Heart right ventricle (tissue), 16 donors: ENCODE results near the gene LAGE3. TPM values are rescaled to one million over a fixed set of nuclear protein-coding genes. Genes with fewer than 3 reads are reported as not detected.

Source experiments
- ATAC-seq, 8 donors: fragments of 200-7000 bp; cut with Tn5 transposase; one replicate each; pipeline ENCODE4 v1.9.1; 2020; ENCODE audit warnings: mild to moderate bottlenecking in 8 of 8, moderate library complexity in 8 of 8, moderate number of reproducible peaks in 1 of 8
- DNase-seq, 2 donors: peaks; one replicate each; pipeline ENCODE4 v3.0.0-alpha.2; 2020
- H3K27ac ChIP-seq, 10 donors: fragments of 200-600 bp; sonication (generic) in 2 of 10; one replicate each; pipeline versions ENCODE4 v1.5.0 to v1.8.0; 2020 to 2022; ENCODE audit warnings: mild to moderate bottlenecking in 3 of 10
- H3K27me3 ChIP-seq, 7 donors: fragments of 200-600 bp; one replicate each; pipeline ENCODE4 v1.8.0; 2021 to 2022; ENCODE audit warnings: mild to moderate bottlenecking in 2 of 7
- H3K36me3 ChIP-seq, 9 donors: fragments of 200-600 bp; sonication (generic) in 1 of 9; one replicate each; pipeline versions ENCODE4 v1.5.0 to v1.8.0; 2020 to 2022; ENCODE audit warnings: mild to moderate bottlenecking in 2 of 9
- H3K4me1 ChIP-seq, 9 donors: fragments of 200-600 bp; sonication (generic) in 1 of 9; one replicate each; pipeline versions ENCODE4 v1.5.0 to v1.8.0; 2020 to 2022; ENCODE audit warnings: mild to moderate bottlenecking in 4 of 9
- H3K4me3 ChIP-seq, 10 donors: fragments of 200-600 bp; sonication (generic) in 2 of 10; one replicate each; pipeline versions ENCODE4 v1.5.0 to v1.8.0; 2020 to 2022; ENCODE audit warnings: mild to moderate bottlenecking in 7 of 10, moderate library complexity in 2 of 10
- H3K9me3 ChIP-seq, 11 donors: fragments of 200-600 bp in 10 of 11; sonication (generic) in 2 of 11; one replicate each; pipeline versions ENCODE4 v1.5.0 to v1.8.0; 2013 to 2022; ENCODE audit warnings: mild to moderate bottlenecking in 2 of 11, control low read depth in 1 of 11, moderate library complexity in 1 of 11
- CTCF ChIP-seq, 9 donors: fragments of 200-600 bp; sonication (generic) in 2 of 9; IDR thresholded peaks; one replicate each; pipeline versions ENCODE4 v1.5.0 to v1.8.0; 2021 to 2022; ENCODE audit warnings: antibody characterized with exemption in 9 of 9, mild to moderate bottlenecking in 5 of 9, moderate library complexity in 1 of 9
- WGBS, 2 donors: extraction: QIAGEN DNeasy Blood & Tissue Kit; methylation state at CpG; one replicate each; pipeline ENCODE4 v1.1.7; 2013; ENCODE audit warnings: inconsistent platforms in 1 of 2; 5-methylcytosine and 5-hydroxymethylcytosine counted together
- intact Hi-C, 10 donors: fragments of 100-400 bp; cut with DNase I; formaldehyde crosslinking; loops; one replicate each; pipeline versions ENCODE4 v1.11.1 to v1.14.2; 2022
- polyA plus RNA-seq, 2 donors: library from polyadenylated mRNA; stranded (reverse); fragments of 200-250 nt; gene quantifications; one replicate each; pipeline ENCODE4 v1.2.3, GENCODE V29; 2013
- total RNA-seq, 10 donors: library from RNA; stranded (reverse); fragmentation: NEBNext Ultra II Directional in 3 of 10; extraction: Animal tissue kit (Norgen Biotek cat#: 25700) in 3 of 10; gene quantifications; one replicate each; pipeline versions ENCODE4 v1.2.1 to v1.2.4, GENCODE V29; 2021 to 2023
- donor health status: Arrhythmogenic right ventricular cardiomyopathy.
- donor health status: ischemic (EF 13 %, LVEDD 7.1; RV severe dilation, severe dysfunction).
- donor health status: healthy with polysubstance abuse.
- donor health status: DM: no; HTN: yes; CAD: no.
- donor health status: DM: no; HTN: no; CAD: no.
- donor health status: ischemic (EF 25% LVEDD 6.9; RV normal size, moderate dysfunction).
- donor health status: ischemic (EF 25% LVEDD 5.7; RV mildly dilated, moderate dysfunction).
- donor health status: healthy.
- donor health status: DM: yes; HTN: yes; CAD: no.
- donor health status: Ischemic cardiomyopathy.
- donor health status: ischemic (EF 35%, LVEDD 5.7; RV mildly dilated, moderate dysfunction).
- donor health status: nonischemic (EF 11% LVEDD 7.7; RV severe dilation, severe dysfunction).
- donor health status: DM: yes; HTN: yes; CAD: no.
- donor health status: PGD.
- donor health status: ischemic (EF 29% LVEDD 5.4; RV normal size, mild dysfunction).
- donor health status: nonischemic (EF 23%, LVEDD 6.1; RV moderate dilation, normal function).

Gene LAGE3
- total and polyA plus RNA-seq, 12 donors: 7.5 to 38.2 (median 17.7) TPM

- peak overlapping the region in 9 of 10 donors; percentile 56 to 71 (median 63) for H3K4me3 ChIP-seq
- no peak for TF ChIP-seq CTCF (IDR thresholded peaks at IDR 0.05)
- H3K27ac ChIP-seq: peak overlapping the region in 7 of 10 donors; percentile 43 to 84 (median 66)
- no peaks in the 10 kb centered on the region for H3K9me3 ChIP-seq
- WGBS, 2 donors: 28 to 36% methylated on average over 8 to 14 of the region's 15 CpGs
- peaks cover 0 to 6% (median 0%) of the 10 kb centered on the region in 7 donors for H3K27me3 ChIP-seq
- ATAC-seq (peak; percentile 36 to 89 (median 82)), DNase-seq (peak; percentile 16 to 35)
- intact Hi-C loops: loop anchor here in 1 of 10 donors (10.0 kb wide), 1 partner anchor 56 kb away; the partner anchor contains the start of gene FAM3A
- H3K36me3 ChIP-seq: peaks cover 0 to 19% (median 0%) of the 10 kb centered on the region in 9 donors
- peaks cover 0 to 9% (median 5%) of the 10 kb centered on the region in 9 donors for H3K4me1 ChIP-seq
Observed at GRCh38 chrX:154458954-154459778, 19.9 kb downstream of the LAGE3 start.

GRCh38 chrX:154458116-154458953 is 20.7 kb downstream of the LAGE3 start, which contains the start of gene PLXNA3:
Gene PLXNA3, plus strand, starts transcription at chrX:154458281. Its CDS starts 1,903 bp downstream, at chrX:154460184.
- ATAC-seq (peak; percentile 35 to 86 (median 56)), DNase-seq (peak; percentile 14 to 54)
- peaks cover 0 to 9% (median 5%) of the 10 kb centered on the region in 9 donors for H3K4me1 ChIP-seq
- peak within 1 kb of the TSS; percentile 43 to 84 (median 66) for H3K27ac ChIP-seq
- 2 to 3% methylated on average over 9 to 62 of the region's 88 CpGs for WGBS, 2 donors
- peaks cover 0 to 11% (median 0%) of the 10 kb centered on the region in 9 donors for H3K36me3 ChIP-seq
- intact Hi-C loops: loop anchor here in 1 of 10 donors (10.0 kb wide), 1 partner anchor 56 kb away; the partner anchor contains the start of gene FAM3A
- no peaks in the 10 kb centered on the region for H3K9me3 ChIP-seq
- peak within 1 kb of the TSS; percentile 21 to 71 (median 62) for H3K4me3 ChIP-seq
- peaks cover 0 to 6% (median 0%) of the 10 kb centered on the region in 7 donors for H3K27me3 ChIP-seq
- TF ChIP-seq CTCF (IDR thresholded peaks at IDR 0.05): no peak

GRCh38 chrX:154457491-154458115 is 21.5 kb downstream of the LAGE3 start:
- Histone ChIP-seq H3K27ac (peak overlapping the region in 9 of 10 donors; percentile 25 to 84 (median 64)), H3K9me3 (no peaks in the 10 kb centered on the region), H3K4me3 (peak overlapping the region in 9 of 10 donors; percentile 52 to 71 (median 62)), H3K36me3 (peaks cover 0 to 17% (median 0%) of the 10 kb centered on the region in 9 donors), H3K4me1 (peaks cover 0 to 9% (median 5%) of the 10 kb centered on the region in 9 donors), H3K27me3 (peaks cover 0 to 12% (median 0%) of the 10 kb centered on the region in 7 donors)
- WGBS, 2 donors: 7 to 10% methylated on average over 22 to 37 of the region's 65 CpGs
- intact Hi-C loops: loop anchor here in 1 of 10 donors (10.0 kb wide), 1 partner anchor 57 kb away; the partner anchor contains the start of gene FAM3A
- no peak for TF ChIP-seq CTCF (IDR thresholded peaks at IDR 0.05)
- DNase-seq (peak; percentile 9 to 36), ATAC-seq (peak in 7 of 8 donors; percentile 16 to 57 (median 43))
